Liver (tissue), 9 donors: ENCODE measurements around the gene ZNF410. TPM values are rescaled to one million over a fixed set of nuclear protein-coding genes. Genes with fewer than 3 reads are reported as not detected.

ENCODE experiments used
- DNase-seq: peaks from one replicate; pipeline ENCODE4 v3.0.0-alpha.2; 2017; ENCODE audit warnings: low spot score
- H3K27ac ChIP-seq, 2 donors: one replicate each; pipeline ENCODE4 v1.7.0; 2013; ENCODE audit warnings: inconsistent platforms in 2 of 2, low read length in 2 of 2, control low read depth in 1 of 2, low read depth in 1 of 2, mild to moderate bottlenecking in 1 of 2
- H3K27me3 ChIP-seq, 4 donors: one replicate each; pipeline versions ENCODE4 v1.6.1 to v1.7.0; 2013; ENCODE audit warnings: low read length in 3 of 4, inconsistent platforms in 1 of 4, mild to moderate bottlenecking in 1 of 4, moderate library complexity in 1 of 4; ENCODE audit not compliant: control insufficient read depth in 4 of 4, insufficient read depth in 4 of 4
- H3K36me3 ChIP-seq, 4 donors: one replicate each; pipeline versions ENCODE4 v1.6.1 to v1.7.0; 2013; ENCODE audit warnings: low read length in 3 of 4, mild to moderate bottlenecking in 3 of 4, low read depth in 1 of 4, moderate library complexity in 1 of 4; ENCODE audit not compliant: control insufficient read depth in 4 of 4, insufficient read depth in 3 of 4
- H3K4me1 ChIP-seq, 4 donors: one replicate each; pipeline versions ENCODE4 v1.6.1 to v1.7.0; 2013; ENCODE audit warnings: low read length in 3 of 4, mild to moderate bottlenecking in 3 of 4, moderate library complexity in 1 of 4; ENCODE audit not compliant: control insufficient read depth in 4 of 4, insufficient read depth in 4 of 4
- H3K4me3 ChIP-seq, 3 donors: one replicate each; pipeline versions ENCODE4 v1.6.1 to v1.7.0; 2013; ENCODE audit warnings: low read length in 3 of 3, control low read depth in 1 of 3, low read depth in 1 of 3, mild to moderate bottlenecking in 1 of 3
- H3K9ac ChIP-seq, 2 donors: one replicate each; pipeline ENCODE4 v1.7.0; 2013; ENCODE audit warnings: low read length in 2 of 2, mild to moderate bottlenecking in 2 of 2, moderate library complexity in 2 of 2, control low read depth in 1 of 2, low read depth in 1 of 2
- H3K9me3 ChIP-seq, 4 donors: one replicate each; pipeline versions ENCODE4 v1.6.1 to v1.7.0; 2013; ENCODE audit warnings: low read length in 3 of 4; ENCODE audit not compliant: control insufficient read depth in 4 of 4
- ATF3 ChIP-seq: IDR thresholded peaks from 2 replicates; pipeline ENCODE4 v1.6.1; 2016; ENCODE audit warnings: antibody characterized with exemption
- CTCF ChIP-seq: fragments of 150-350 bp; IDR thresholded peaks from 2 replicates; pipeline ENCODE4 v1.5.1; 2017; ENCODE audit warnings: improper control_type of control experiment, low read depth, low read length; ENCODE audit not compliant: missing input control
- EGR1 ChIP-seq, 2 donors: IDR thresholded peaks; 2 replicates each; pipeline ENCODE4 v1.6.1; 2016 to 2018; ENCODE audit warnings: antibody characterized with exemption in 2 of 2, low read depth in 2 of 2
- FOXA1 ChIP-seq: IDR thresholded peaks from 2 replicates; pipeline ENCODE4 v1.6.1; 2016; ENCODE audit warnings: antibody characterized with exemption
- FOXA2 ChIP-seq: IDR thresholded peaks from 2 replicates; pipeline ENCODE4 v1.6.1; 2016; ENCODE audit warnings: antibody characterized with exemption
- GABPA ChIP-seq, 2 donors: IDR thresholded peaks in 1 of 2; conservative IDR thresholded peaks in 1 of 2; 2 replicates each; pipeline ENCODE4 v1.6.1; 2016; ENCODE audit warnings: antibody characterized with exemption in 2 of 2, mild to moderate bottlenecking in 1 of 2, moderate library complexity in 1 of 2
- HNF4A ChIP-seq, 2 donors: conservative IDR thresholded peaks; 2 replicates each; pipeline ENCODE4 v1.6.1; 2016; ENCODE audit warnings: antibody characterized with exemption in 2 of 2, mild to moderate bottlenecking in 2 of 2
- HNF4G ChIP-seq: IDR thresholded peaks from 2 replicates; pipeline ENCODE4 v1.6.1; 2016; ENCODE audit warnings: antibody characterized with exemption
- JUND ChIP-seq, 2 donors: IDR thresholded peaks; 2 replicates each; pipeline ENCODE4 v1.6.1; 2016; ENCODE audit warnings: antibody characterized with exemption in 2 of 2
- MAX ChIP-seq: IDR thresholded peaks from 2 replicates; pipeline ENCODE4 v1.6.1; 2016; ENCODE audit warnings: antibody characterized with exemption
- NR2F2 ChIP-seq: IDR thresholded peaks from 2 replicates; pipeline ENCODE4 v1.6.1; 2016; ENCODE audit warnings: antibody characterized with exemption
- RAD21 ChIP-seq, 2 donors: IDR thresholded peaks; 2 replicates each; pipeline ENCODE4 v1.6.1; 2016; ENCODE audit warnings: antibody characterized with exemption in 2 of 2, mild to moderate bottlenecking in 2 of 2
- REST ChIP-seq: IDR thresholded peaks from 2 replicates; pipeline ENCODE4 v1.6.1; 2016; ENCODE audit warnings: antibody characterized with exemption, mild to moderate bottlenecking
- RXRA ChIP-seq, 2 donors: IDR thresholded peaks; 2 replicates each; pipeline ENCODE4 v1.6.1; 2017 to 2018; ENCODE audit warnings: antibody characterized with exemption in 2 of 2, mild to moderate bottlenecking in 1 of 2
- SP1 ChIP-seq: IDR thresholded peaks from 2 replicates; pipeline ENCODE4 v1.6.1; 2018; ENCODE audit warnings: antibody characterized with exemption, mild to moderate bottlenecking
- TAF1 ChIP-seq: conservative IDR thresholded peaks from 2 replicates; pipeline ENCODE4 v1.6.1; 2016; ENCODE audit warnings: antibody characterized with exemption, mild to moderate bottlenecking
- YY1 ChIP-seq: IDR thresholded peaks from 2 replicates; pipeline ENCODE4 v1.6.1; 2016; ENCODE audit warnings: antibody characterized with exemption, mild to moderate bottlenecking
- ZBTB33 ChIP-seq: IDR thresholded peaks from 2 replicates; pipeline ENCODE4 v1.6.1; 2016; ENCODE audit warnings: antibody characterized with exemption
- WGBS: extraction: QIAGEN DNeasy Blood & Tissue Kit; methylation state at CpG from one replicate; pipeline ENCODE4 v1.1.7; 2013; 5-methylcytosine and 5-hydroxymethylcytosine counted together
- polyA plus RNA-seq, 2 donors: library from polyadenylated mRNA; stranded (reverse) in 1 of 2; unstranded in 1 of 2; fragments of 200-250 nt in 1 of 2; fragments of >200 nt in 1 of 2; fragmentation: Nextera tagmentation in 1 of 2; extraction: Ambion mirVana in 1 of 2; gene quantifications; one replicate each; pipeline versions ENCODE4 v1.2.1 to v1.2.3, GENCODE V29; 2013 to 2015
- total RNA-seq, 2 donors: library from RNA; depleted of rRNA; stranded (reverse); fragments of >200 nt; gene quantifications; one replicate each; pipeline ENCODE4 v1.2.3, GENCODE V29; 2014
- donor health status: healthy.
- donor health status: healthy.
- donor health status: healthy.
- donor health status: healthy.
- donor health status: healthy.

ZNF410 gene
- total and polyA plus RNA-seq, 4 donors, result 11.2 to 33.0 (median 21.6) TPM

- peaks cover 0 to 36% (median 20%) of the 10 kb centered on the region in 4 donors for H3K36me3 ChIP-seq
- no peak overlapping the region for H3K9ac ChIP-seq
- WGBS, result 96% methylated on average over 2 of the region's 2 CpGs
- TF ChIP-seq NR2F2, result no peak
- TF ChIP-seq ATF3, result no peak
- no peak for TF ChIP-seq YY1
- no peak for TF ChIP-seq SP1
- TF ChIP-seq GABPA (IDR thresholded peaks at IDR 0.05 in 1 of 2, conservative IDR thresholded peaks at IDR 0.05 in 1 of 2), result no peak
- no peak for TF ChIP-seq RAD21 (IDR thresholded peaks at IDR 0.05)
- TF ChIP-seq REST, result no peak
- TF ChIP-seq FOXA1, result no peak
- H3K9me3 ChIP-seq, result no peaks in the 10 kb centered on the region
- H3K4me1 ChIP-seq, result no peaks in the 10 kb centered on the region
- no peaks in the 10 kb centered on the region for H3K27me3 ChIP-seq
- no peak for DNase-seq
- H3K4me3 ChIP-seq, result no peak overlapping the region
- no peak overlapping the region for H3K27ac ChIP-seq
Measured at GRCh38 chr14:73937012-73937411, 50.4 kb downstream of the ZNF410 start.

- peaks cover 0 to 18% (median 12%) of the 10 kb centered on the region in 4 donors for H3K36me3 ChIP-seq
- WGBS, result 89% methylated on average over 7 of the region's 7 CpGs
- no peaks in the 10 kb centered on the region for H3K9me3 ChIP-seq
- DNase-seq, result no peak
- H3K4me3 ChIP-seq, result no peak overlapping the region
- H3K9ac ChIP-seq, result no peak overlapping the region
- H3K27ac ChIP-seq, result no peak overlapping the region
- H3K4me1 ChIP-seq, result peaks cover 0 to 10% (median 3%) of the 10 kb centered on the region in 4 donors
- no peaks in the 10 kb centered on the region for H3K27me3 ChIP-seq
- TF ChIP-seq JUND (IDR thresholded peaks at IDR 0.05) (no peak), NR2F2 (no peak), GABPA (IDR thresholded peaks at IDR 0.05 in 1 of 2, conservative IDR thresholded peaks at IDR 0.05 in 1 of 2) (no peak), REST (no peak), ATF3 (no peak), SP1 (no peak), EGR1 (IDR thresholded peaks at IDR 0.05; ENCODE audit: low read depth in 2 of 2) (no peak), RAD21 (IDR thresholded peaks at IDR 0.05) (no peak), MAX (no peak), HNF4A (conservative IDR thresholded peaks at IDR 0.05) (no peak), RXRA (IDR thresholded peaks at IDR 0.05) (no peak), FOXA1 (no peak), HNF4G (no peak), YY1 (no peak), FOXA2 (no peak), TAF1 (no peak), CTCF (no peak), ZBTB33 (no peak)
Measured at GRCh38 chr14:73942180-73942579, 55.5 kb downstream of the ZNF410 start.
